AG10803 (cell line): ENCODE data around the gene KHDC1.

Experiments used
- DNase-seq: peaks from one replicate; pipeline ENCODE4 v3.0.0; 2010; ENCODE audit warnings: low read depth
- H3K4me3 ChIP-seq: 2 replicates; pipeline ENCODE4 v1.5.1; 2011; ENCODE audit warnings: mild to moderate bottlenecking, low read length, control low read depth
- TF ChIP-seq, protein P1 (sequence below): conservative IDR thresholded peaks from 2 replicates; pipeline ENCODE4 v1.5.1; 2011; ENCODE audit warnings: mild to moderate bottlenecking, low read length, control low read depth, inconsistent platforms

KHDC1 gene

GRCh38 chr6:73225396-73225795 is 37.6 kb downstream of the KHDC1 start, which contains the start of gene KHDC1L:
Gene KHDC1L (minus strand): TSS chr6:73225496. CDS start chr6:73225408, 88 bp downstream.
- TF ChIP-seq, protein P1, sequence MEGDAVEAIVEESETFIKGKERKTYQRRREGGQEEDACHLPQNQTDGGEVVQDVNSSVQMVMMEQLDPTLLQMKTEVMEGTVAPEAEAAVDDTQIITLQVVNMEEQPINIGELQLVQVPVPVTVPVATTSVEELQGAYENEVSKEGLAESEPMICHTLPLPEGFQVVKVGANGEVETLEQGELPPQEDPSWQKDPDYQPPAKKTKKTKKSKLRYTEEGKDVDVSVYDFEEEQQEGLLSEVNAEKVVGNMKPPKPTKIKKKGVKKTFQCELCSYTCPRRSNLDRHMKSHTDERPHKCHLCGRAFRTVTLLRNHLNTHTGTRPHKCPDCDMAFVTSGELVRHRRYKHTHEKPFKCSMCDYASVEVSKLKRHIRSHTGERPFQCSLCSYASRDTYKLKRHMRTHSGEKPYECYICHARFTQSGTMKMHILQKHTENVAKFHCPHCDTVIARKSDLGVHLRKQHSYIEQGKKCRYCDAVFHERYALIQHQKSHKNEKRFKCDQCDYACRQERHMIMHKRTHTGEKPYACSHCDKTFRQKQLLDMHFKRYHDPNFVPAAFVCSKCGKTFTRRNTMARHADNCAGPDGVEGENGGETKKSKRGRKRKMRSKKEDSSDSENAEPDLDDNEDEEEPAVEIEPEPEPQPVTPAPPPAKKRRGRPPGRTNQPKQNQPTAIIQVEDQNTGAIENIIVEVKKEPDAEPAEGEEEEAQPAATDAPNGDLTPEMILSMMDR, result no peak
- H3K4me3 ChIP-seq, result no peak within 1 kb of the TSS
- DNase-seq, result no peak

DNA sequence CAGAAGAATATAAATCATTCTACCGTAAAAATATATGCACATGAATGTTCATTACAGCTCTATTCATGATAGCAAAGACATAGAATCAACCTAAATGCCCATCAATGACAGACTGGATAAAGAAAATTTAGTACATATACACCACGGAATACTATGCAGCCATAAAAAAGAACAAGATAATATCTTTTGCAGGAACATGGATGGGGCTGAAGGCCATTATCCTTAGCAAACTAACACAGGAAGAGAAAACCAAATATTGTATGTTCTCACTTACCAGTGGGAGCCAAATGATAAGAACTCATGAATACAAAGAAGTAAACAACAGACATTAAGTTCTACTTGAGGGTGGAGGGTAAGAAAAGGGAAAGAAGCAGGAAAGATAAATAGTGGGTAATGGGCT is 46.1 kb downstream of the KHDC1 start:
- H3K4me3 ChIP-seq, result no peak overlapping the region
- TF ChIP-seq, protein P1, result no peak
- DNase-seq, result no peak

GRCh38 chr6:73209117-73209516 is 53.9 kb downstream of the KHDC1 start:
- DNase-seq, result no peak
- TF ChIP-seq, protein P1, result no peak
- no peak overlapping the region for H3K4me3 ChIP-seq

DNA sequence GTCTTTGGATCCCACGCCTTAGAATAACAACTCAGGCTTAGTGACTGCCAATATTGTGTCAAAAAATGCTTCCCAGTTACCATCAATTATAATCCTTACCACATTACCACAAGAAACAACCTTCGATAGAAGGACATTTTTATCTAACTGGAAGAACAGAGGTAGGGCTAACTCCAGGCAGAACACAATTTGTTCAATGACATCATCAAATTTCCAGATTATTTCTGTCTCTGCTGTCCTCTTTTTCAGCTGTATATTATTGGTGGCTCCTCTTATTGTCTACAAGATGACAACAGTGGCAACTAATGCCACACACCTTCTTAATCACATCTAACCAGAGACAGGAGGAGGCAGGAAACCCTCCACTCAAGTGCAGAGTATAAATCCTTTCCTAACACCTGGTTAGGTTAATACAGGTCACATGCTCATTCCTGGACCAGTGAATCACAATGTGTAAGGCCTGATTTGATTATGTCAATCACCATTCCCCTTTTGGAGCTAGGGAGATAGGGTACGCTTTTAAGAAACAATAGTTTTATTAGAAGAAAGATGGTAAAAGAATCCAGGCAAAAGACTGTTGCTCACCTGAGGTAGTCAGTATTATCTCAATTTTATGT is 55.7 kb downstream of the KHDC1 start:
- no peak overlapping the region for H3K4me3 ChIP-seq
- TF ChIP-seq, protein P1, result no peak
- DNase-seq, result no peak

DNA sequence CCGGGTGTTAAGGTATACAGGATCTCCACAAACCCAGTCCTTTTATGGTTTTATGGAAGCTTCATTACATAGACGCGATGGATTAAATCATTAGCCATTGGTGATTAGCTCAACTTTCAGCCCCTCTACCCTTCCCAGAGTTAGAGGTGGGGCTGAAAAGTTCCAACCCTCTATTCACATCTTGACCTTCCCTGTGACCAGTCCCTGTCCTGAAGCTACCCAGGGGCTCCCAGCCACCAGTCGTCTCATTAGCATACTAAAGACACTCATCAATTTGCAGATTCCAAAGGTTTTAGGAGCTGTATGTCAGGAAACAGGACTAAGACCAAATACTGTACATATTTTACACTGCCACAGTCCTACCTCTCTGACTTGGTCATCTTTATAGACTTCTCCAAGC is 58.7 kb downstream of the KHDC1 start:
- TF ChIP-seq, protein P1, result no peak
- no peak overlapping the region for H3K4me3 ChIP-seq
- no peak for DNase-seq

- TF ChIP-seq, protein P1, result no peak
- peak; percentile 4 for DNase-seq
- no peak overlapping the region for H3K4me3 ChIP-seq
These were observed 59.9 kb downstream of the KHDC1 start for GRCh38 chr6:73203098-73203497.

GRCh38 chr6:73200735-73201134 is 62.3 kb downstream of the KHDC1 start:
- TF ChIP-seq, protein P1, result no peak
- DNase-seq, result no peak
- no peak overlapping the region for H3K4me3 ChIP-seq
